Measurements from ENCODE around the gene CCDC152.
"Not testable (repeated sequence)": the region's sequence is repeated elsewhere in the genome, so short reads cannot be mapped to it uniquely, and the experiment has no call there.

Gene CCDC152

GRCh38 chr5:42840269-42840668, 83.7 kb downstream of the CCDC152 start:
- TF ChIP-seq ZFX (IDR thresholded peaks at IDR 0.05; ENCODE audit: borderline replicate concordance) = no peak
- H3K27ac ChIP-seq = no peak overlapping the region

GRCh38 chr5:42840842-42841567, 84.4 kb downstream of the CCDC152 start:
- no peak for TF ChIP-seq ZFX (IDR thresholded peaks at IDR 0.05; ENCODE audit: borderline replicate concordance)
- TF ChIP-seq, protein P1, sequence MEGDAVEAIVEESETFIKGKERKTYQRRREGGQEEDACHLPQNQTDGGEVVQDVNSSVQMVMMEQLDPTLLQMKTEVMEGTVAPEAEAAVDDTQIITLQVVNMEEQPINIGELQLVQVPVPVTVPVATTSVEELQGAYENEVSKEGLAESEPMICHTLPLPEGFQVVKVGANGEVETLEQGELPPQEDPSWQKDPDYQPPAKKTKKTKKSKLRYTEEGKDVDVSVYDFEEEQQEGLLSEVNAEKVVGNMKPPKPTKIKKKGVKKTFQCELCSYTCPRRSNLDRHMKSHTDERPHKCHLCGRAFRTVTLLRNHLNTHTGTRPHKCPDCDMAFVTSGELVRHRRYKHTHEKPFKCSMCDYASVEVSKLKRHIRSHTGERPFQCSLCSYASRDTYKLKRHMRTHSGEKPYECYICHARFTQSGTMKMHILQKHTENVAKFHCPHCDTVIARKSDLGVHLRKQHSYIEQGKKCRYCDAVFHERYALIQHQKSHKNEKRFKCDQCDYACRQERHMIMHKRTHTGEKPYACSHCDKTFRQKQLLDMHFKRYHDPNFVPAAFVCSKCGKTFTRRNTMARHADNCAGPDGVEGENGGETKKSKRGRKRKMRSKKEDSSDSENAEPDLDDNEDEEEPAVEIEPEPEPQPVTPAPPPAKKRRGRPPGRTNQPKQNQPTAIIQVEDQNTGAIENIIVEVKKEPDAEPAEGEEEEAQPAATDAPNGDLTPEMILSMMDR (IDR thresholded peaks at IDR 0.05) = no peak

GRCh38 chr5:42842921-42843641, 86.5 kb downstream of the CCDC152 start:
- no peak overlapping the region for H3K27ac ChIP-seq
- TF ChIP-seq, protein P1 (IDR thresholded peaks at IDR 0.05) = no peak
- TF ChIP-seq ZFX (IDR thresholded peaks at IDR 0.05; ENCODE audit: borderline replicate concordance) = no peak

More at GRCh38 chr5:42840842-42841567, 84.4 kb downstream of the CCDC152 start:
- no peak overlapping the region for H3K27ac ChIP-seq

DNA sequence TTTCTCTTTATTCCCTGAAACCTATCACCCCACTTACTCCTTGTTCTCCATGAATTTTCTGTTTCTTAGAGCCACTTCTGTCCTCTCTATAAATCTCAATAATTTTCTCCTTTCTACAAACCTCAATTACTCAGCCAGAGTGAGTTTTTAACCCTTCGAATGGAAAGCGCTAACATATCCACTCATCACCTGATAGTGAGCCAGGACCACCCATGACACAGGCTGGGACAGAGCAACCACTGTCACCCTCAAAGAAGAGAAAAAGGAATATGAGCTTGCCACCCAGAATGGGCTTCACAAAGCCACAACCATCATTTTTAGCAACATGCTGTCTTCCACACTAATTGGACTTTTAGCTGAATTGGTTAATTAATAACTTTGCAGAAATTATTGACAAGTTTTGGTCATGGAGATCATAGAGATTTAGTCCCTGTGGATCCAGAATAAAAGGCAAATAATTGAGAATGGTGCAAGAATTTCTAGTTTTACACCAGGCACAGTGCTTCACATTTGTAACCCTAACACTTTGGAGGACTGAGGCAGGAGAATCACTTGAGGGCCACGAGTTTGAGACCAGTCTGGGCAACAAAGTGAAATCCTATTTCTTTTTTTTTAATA, 87.2 kb downstream of the CCDC152 start:
- H3K27ac ChIP-seq = no peak overlapping the region
- no peak for TF ChIP-seq ZFX (IDR thresholded peaks at IDR 0.05; ENCODE audit: borderline replicate concordance)
- TF ChIP-seq, protein P1 (IDR thresholded peaks at IDR 0.05) = no peak

DNA sequence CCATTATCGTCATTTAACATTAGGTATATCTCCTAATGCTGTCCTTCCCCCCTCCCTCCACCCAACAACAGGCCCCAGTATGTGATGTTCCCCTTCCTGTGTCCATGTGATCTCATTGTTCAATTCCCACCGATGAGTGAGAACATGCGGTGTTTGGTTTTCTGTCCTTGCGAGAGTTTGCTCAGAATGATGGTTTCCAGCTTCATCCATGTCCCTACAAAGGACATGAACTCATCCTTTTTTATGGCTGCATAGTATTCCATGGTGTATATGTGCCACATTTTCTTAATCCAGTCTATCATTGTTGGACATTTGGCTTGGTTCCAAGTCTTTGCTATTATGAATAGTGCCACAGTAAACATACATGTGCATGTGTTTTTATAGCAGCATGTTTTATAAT, 87.8 kb downstream of the CCDC152 start:
- not testable (repeated sequence) for H3K27ac ChIP-seq

GRCh38 chr5:42848545-42848944, 91.9 kb downstream of the CCDC152 start:
- no peak overlapping the region for H3K27ac ChIP-seq
- no peak for TF ChIP-seq ZFX (IDR thresholded peaks at IDR 0.05; ENCODE audit: borderline replicate concordance)
- TF ChIP-seq, protein P1 (IDR thresholded peaks at IDR 0.05) = no peak

GRCh38 chr5:42851481-42851880, 94.9 kb downstream of the CCDC152 start:
- H3K27ac ChIP-seq = no peak overlapping the region
- TF ChIP-seq ZFX (IDR thresholded peaks at IDR 0.05; ENCODE audit: borderline replicate concordance) = no peak
- TF ChIP-seq, protein P1 (IDR thresholded peaks at IDR 0.05) = no peak

All from 22Rv1 (cell line).